CD4-positive, alpha-beta T cell (primary cell): ENCODE data around the gene CDK8. TPM values are rescaled to one million over a fixed set of nuclear protein-coding genes. Genes with fewer than 3 reads are reported as not detected.

ENCODE experiments used
- ATAC-seq: fragments of 200-7000 bp; cut with Tn5 transposase; one replicate; pipeline ENCODE4 v1.10.0; 2022; ENCODE audit warnings: mild to moderate bottlenecking; ENCODE audit not compliant: poor library complexity
- CTCF ChIA-PET: fragments of 350-600 bp; sonication (Branson Sonifier 250); formaldehyde crosslinking; loops from one replicate; lab custom pipeline; 2021; ENCODE audit warnings: antibody characterized with exemption, inconsistent platforms; lab: Charles Lee
- POLR2A ChIA-PET: fragments of 350-600 bp; sonication (Branson Sonifier 250); formaldehyde crosslinking; loops from one replicate; lab custom pipeline; 2021; ENCODE audit warnings: antibody characterized with exemption, inconsistent platforms; lab: Charles Lee
- DNase-seq, 14 experiments: peaks; one replicate each; pipeline ENCODE4 v3.0.0-alpha.2; 2013 to 2020; ENCODE audit warnings: mixed read lengths in 2 of 14
- H3K27ac ChIP-seq, 2 donors: one replicate each; pipeline versions ENCODE4 v1.5.1 to v1.7.0; 2013; ENCODE audit warnings: low read length in 2 of 2, low read depth in 1 of 2, mild to moderate bottlenecking in 1 of 2
- H3K27me3 ChIP-seq, 2 experiments: 1 replicate in 1 of 2; 2 replicates in 1 of 2; pipeline versions ENCODE4 v1.6.1 to v1.7.0; 2013; ENCODE audit warnings: low read length in 2 of 2, control low read depth in 1 of 2, mild to moderate bottlenecking in 1 of 2, moderate library complexity in 1 of 2; ENCODE audit not compliant: insufficient read depth in 2 of 2, control insufficient read depth in 1 of 2
- H3K36me3 ChIP-seq: one replicate; pipeline ENCODE4 v1.6.1; 2013; ENCODE audit warnings: low read length, control low read depth; ENCODE audit not compliant: insufficient read depth
- H3K4me1 ChIP-seq: one replicate; pipeline ENCODE4 v1.6.1; 2013; ENCODE audit warnings: low read length, control low read depth; ENCODE audit not compliant: insufficient read depth
- H3K4me3 ChIP-seq: one replicate; pipeline ENCODE4 v1.5.1; 2013; ENCODE audit warnings: mild to moderate bottlenecking, low read length, moderate library complexity
- H3K9me3 ChIP-seq, 2 experiments: 1 replicate in 1 of 2; 2 replicates in 1 of 2; pipeline versions ENCODE4 v1.6.1 to v1.7.0; 2013; ENCODE audit warnings: low read length in 2 of 2, mild to moderate bottlenecking in 2 of 2, control low read depth in 1 of 2, moderate library complexity in 1 of 2; ENCODE audit not compliant: control insufficient read depth in 1 of 2, insufficient read depth in 1 of 2
- H3K27ac Mint-ChIP-seq: one replicate; pipeline ENCODE4 v1.8.0; 2020; ENCODE audit warnings: mixed read lengths
- H3K27me3 Mint-ChIP-seq: one replicate; pipeline ENCODE4 v1.8.0; 2021; ENCODE audit warnings: mixed read lengths
- H3K36me3 Mint-ChIP-seq: one replicate; pipeline ENCODE4 v1.8.0; 2021; ENCODE audit warnings: low read depth, mixed read lengths
- H3K4me1 Mint-ChIP-seq: one replicate; pipeline ENCODE4 v1.8.0; 2021; ENCODE audit warnings: low read depth, mixed read lengths
- H3K4me3 Mint-ChIP-seq: one replicate; pipeline ENCODE4 v1.8.0; 2020; ENCODE audit warnings: mild to moderate bottlenecking, mixed read lengths
- H3K9me3 Mint-ChIP-seq: one replicate; pipeline ENCODE4 v1.8.0; 2020; ENCODE audit warnings: mixed read lengths
- intact Hi-C, 2 experiments: fragments of 100-400 bp; cut with DNase I in 1 of 2; cut with micrococcal nuclease in 1 of 2; formaldehyde crosslinking; loops; one replicate each; pipeline versions ENCODE4 v1.15.1 to v1.9.0; 2023 to 2025; cut with DNase I, micrococcal nuclease
- total RNA-seq, 174 experiments: library from RNA in 2 of 174; stranded (reverse) in 2 of 174; gene quantifications; one replicate each; pipeline ENCODE4 v1.2.3 and lab custom pipeline; 2021 to 2026
- TF ChIP-seq, protein P1 (sequence below): fragments of 200-600 bp; IDR thresholded peaks from one replicate; pipeline ENCODE4 v1.8.0; 2022; ENCODE audit warnings: antibody characterized with exemption, mild to moderate bottlenecking

Gene CDK8
- total RNA-seq, 2 experiments from 2014 or later, result 6.0 to 6.7 TPM

DNA sequence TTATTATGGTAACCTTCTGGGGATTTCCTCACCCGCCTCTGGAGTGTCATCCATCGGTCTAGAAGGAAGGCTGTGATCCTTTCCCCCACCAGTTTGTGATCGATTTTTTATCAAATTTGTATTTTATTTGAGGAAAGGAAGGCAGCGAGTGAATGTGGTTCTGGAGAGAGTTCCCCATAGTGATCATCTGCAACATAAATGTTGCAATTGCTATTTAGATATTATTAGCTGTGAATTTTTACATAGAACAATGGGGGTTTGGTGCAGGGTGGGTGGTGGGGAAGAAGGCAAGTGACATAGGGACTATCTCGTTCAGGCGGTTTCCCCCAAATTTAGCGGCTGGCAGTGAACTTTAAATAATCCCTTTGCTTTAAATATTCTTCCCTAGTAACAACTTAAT lies 1.2 kb downstream of the CDK8 start:
- peaks cover 52% of the 10 kb centered on the region for H3K4me1 Mint-ChIP-seq
- H3K4me3 ChIP-seq, result peak overlapping the region; percentile 73
- H3K36me3 Mint-ChIP-seq, result peaks cover 6% of the 10 kb centered on the region
- peak overlapping the region; percentile 51 for H3K27ac Mint-ChIP-seq
- no peak for DNase-seq
- peak overlapping the region; percentile 94 for H3K4me3 Mint-ChIP-seq
- TF ChIP-seq, protein P1, sequence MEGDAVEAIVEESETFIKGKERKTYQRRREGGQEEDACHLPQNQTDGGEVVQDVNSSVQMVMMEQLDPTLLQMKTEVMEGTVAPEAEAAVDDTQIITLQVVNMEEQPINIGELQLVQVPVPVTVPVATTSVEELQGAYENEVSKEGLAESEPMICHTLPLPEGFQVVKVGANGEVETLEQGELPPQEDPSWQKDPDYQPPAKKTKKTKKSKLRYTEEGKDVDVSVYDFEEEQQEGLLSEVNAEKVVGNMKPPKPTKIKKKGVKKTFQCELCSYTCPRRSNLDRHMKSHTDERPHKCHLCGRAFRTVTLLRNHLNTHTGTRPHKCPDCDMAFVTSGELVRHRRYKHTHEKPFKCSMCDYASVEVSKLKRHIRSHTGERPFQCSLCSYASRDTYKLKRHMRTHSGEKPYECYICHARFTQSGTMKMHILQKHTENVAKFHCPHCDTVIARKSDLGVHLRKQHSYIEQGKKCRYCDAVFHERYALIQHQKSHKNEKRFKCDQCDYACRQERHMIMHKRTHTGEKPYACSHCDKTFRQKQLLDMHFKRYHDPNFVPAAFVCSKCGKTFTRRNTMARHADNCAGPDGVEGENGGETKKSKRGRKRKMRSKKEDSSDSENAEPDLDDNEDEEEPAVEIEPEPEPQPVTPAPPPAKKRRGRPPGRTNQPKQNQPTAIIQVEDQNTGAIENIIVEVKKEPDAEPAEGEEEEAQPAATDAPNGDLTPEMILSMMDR, result no peak
- POLR2A ChIA-PET, result interaction anchor here (1.8 kb wide), 1 partner anchor 33 kb away, joined by 11 read pairs; the partner anchor contains the start of gene RNF6
- intact Hi-C loops, result loop anchor here (1.0 to 10.0 kb wide), 5 partner anchors 69 to 1370 kb away; partner anchors contain the start of genes LNX2 (in 1 of the 2), POLR1D (in 1 of the 2), RPL21 (in 1 of the 2) and USP12 (in 1 of the 2)
- no peak for ATAC-seq
- H3K27me3 Mint-ChIP-seq, result no peaks in the 10 kb centered on the region
- peaks cover 12% of the 10 kb centered on the region for H3K4me1 ChIP-seq
- H3K27ac ChIP-seq, result no peak overlapping the region
- no peaks in the 10 kb centered on the region for H3K9me3 ChIP-seq
- H3K27me3 ChIP-seq, result no peaks in the 10 kb centered on the region
- CTCF ChIA-PET, result interaction anchor here (1.0 to 3.0 kb wide), 4 partner anchors 33 to 241 kb away, joined by 3 to 12 read pairs (median 4); partner anchors contain the start of gene RNF6
- H3K9me3 Mint-ChIP-seq, result no peaks in the 10 kb centered on the region
- no peaks in the 10 kb centered on the region for H3K36me3 ChIP-seq

DNA sequence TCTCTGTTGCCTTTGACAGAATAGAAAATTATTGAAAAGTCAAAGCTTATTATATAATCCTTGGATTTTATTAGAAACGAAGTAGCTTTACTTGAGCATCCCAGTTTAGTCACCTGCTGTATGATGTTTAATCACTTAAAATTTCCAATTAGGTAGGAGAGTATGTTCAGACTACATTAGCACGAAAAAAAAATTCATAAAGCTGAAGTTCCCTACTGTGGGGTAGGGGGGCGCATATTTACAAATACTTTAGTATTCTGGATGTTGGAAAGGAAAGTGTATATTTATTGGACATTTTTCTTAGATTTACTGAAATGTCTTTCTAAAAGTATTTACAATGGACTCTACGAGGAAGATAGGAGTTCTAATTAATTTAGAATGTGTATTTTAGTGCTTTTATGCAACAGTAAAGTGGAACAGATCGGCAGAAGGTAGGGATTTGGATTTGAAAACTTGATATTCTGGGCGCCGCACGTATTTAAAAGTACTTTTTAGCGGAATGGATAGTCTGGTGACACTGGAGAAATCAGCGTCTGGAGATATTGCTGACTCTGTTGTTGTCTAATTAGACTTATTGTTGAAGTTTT lies 1.9 kb downstream of the CDK8 start:
- POLR2A ChIA-PET, result interaction anchor here (1.8 kb wide), 1 partner anchor 34 kb away, joined by 11 read pairs; the partner anchor contains the start of gene RNF6
- Histone ChIP-seq H3K27ac (no peak overlapping the region), H3K9me3 (no peaks in the 10 kb centered on the region), H3K27me3 (no peaks in the 10 kb centered on the region), H3K4me3 (no peak overlapping the region), H3K4me1 (peaks cover 12% of the 10 kb centered on the region), H3K36me3 (no peaks in the 10 kb centered on the region)
- DNase-seq, result peak in 1 of 14 experiments; percentile 9
- ATAC-seq, result no peak
- H3K36me3 Mint-ChIP-seq, result peaks cover 6% of the 10 kb centered on the region
- no peaks in the 10 kb centered on the region for H3K27me3 Mint-ChIP-seq
- peaks cover 58% of the 10 kb centered on the region for H3K4me1 Mint-ChIP-seq
- intact Hi-C loops, result loop anchor here (1.0 to 10.0 kb wide), 5 partner anchors 69 to 1369 kb away; partner anchors contain the start of genes LNX2 (in 1 of the 2), POLR1D (in 1 of the 2), RPL21 (in 1 of the 2) and USP12 (in 1 of the 2)
- TF ChIP-seq, protein P1, result no peak
- CTCF ChIA-PET, result interaction anchor here (0.6 to 3.0 kb wide), 5 partner anchors 33 to 241 kb away, joined by 3 to 12 read pairs (median 4); partner anchors contain the start of gene RNF6
- H3K27ac Mint-ChIP-seq, result peak overlapping the region; percentile 51
- H3K9me3 Mint-ChIP-seq, result no peaks in the 10 kb centered on the region
- H3K4me3 Mint-ChIP-seq, result peak overlapping the region; percentile 94

DNA sequence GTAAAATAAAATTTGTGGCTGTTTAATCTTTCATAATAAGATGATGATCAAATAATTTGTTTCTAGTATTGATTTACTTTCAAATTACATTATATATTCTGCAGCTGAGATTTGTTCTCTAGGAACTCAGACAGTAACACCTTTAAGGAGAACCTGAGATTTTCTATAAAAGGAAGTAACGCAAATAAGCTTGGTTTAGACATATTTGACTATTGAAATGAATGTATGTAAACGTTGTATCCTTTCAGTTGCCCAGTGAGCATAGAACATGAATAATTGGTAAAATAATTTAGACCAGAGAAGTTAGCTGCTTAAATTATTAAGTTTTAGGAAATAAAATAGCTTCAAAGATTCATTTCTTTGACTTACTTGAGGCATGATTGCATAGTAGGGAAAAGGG lies 3.1 kb downstream of the CDK8 start:
- POLR2A ChIA-PET, result no interaction called here
- DNase-seq (no peak), ATAC-seq (no peak)
- H3K27ac Mint-ChIP-seq, result no peak overlapping the region
- Histone ChIP-seq H3K36me3 (no peaks in the 10 kb centered on the region), H3K4me1 (peaks cover 12% of the 10 kb centered on the region), H3K9me3 (no peaks in the 10 kb centered on the region), H3K27me3 (no peaks in the 10 kb centered on the region), H3K27ac (no peak overlapping the region), H3K4me3 (no peak overlapping the region)
- no peaks in the 10 kb centered on the region for H3K9me3 Mint-ChIP-seq
- TF ChIP-seq, protein P1, result no peak
- intact Hi-C loops, result loop anchor here in 1 of 2 experiments (10.0 kb wide), 4 partner anchors 918 to 1368 kb away; partner anchors contain the start of genes LNX2, POLR1D, RPL21 and USP12
- H3K4me3 Mint-ChIP-seq, result no peak overlapping the region
- H3K27me3 Mint-ChIP-seq, result no peaks in the 10 kb centered on the region
- CTCF ChIA-PET, result interaction anchor here (0.7 to 3.0 kb wide), 2 partner anchors 35 to 72 kb away, joined by 4 to 12 read pairs; partner anchors contain the start of gene RNF6
- H3K4me1 Mint-ChIP-seq, result peaks cover 71% of the 10 kb centered on the region
- peaks cover 6% of the 10 kb centered on the region for H3K36me3 Mint-ChIP-seq
